ENCODE data around the gene SEMA3F.
A peak's percentile ranks its signal among the peaks of the same experiment; 100 is the strongest.

Gene SEMA3F

DNA sequence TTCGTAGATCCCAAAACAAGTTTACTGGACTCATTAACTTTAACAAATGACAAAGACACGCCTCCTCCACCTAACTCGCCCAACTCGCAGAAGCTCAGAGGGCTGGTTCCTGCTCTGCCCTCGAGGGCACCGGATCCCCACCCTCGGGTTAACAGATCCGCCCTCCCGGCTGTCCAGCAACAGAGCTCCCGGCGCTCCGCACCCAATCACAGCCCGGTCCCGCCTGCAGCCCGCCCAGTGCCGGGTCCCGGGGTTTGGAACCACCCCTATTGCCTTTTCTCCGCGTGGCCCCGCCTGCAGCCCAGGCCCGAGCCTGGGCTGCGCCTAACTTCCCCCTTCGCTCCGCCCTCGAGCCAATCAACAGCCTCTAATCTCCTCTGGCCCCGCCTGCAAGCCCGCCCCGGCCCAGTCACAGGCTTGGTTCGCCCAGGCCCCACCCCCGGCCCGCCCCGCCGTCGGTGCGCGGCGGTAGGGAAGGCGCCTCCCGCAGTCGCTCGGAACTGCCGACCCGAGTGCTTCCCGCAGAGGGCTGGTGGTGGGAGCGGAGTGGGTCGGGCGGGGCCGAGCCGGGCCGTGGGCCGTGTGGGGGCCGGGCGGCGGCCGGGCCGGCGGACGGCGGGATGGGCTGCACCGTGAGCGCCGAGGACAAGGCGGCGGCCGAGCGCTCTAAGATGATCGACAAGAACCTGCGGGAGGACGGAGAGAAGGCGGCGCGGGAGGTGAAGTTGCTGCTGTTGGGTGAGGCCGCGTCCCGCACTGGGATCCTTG, 80.8 kb downstream of the SEMA3F start, which contains the start of gene GNAI2:
GNAI2 (plus strand) TSS at position 489 of the 768 bp plus-strand sequence; CDS start at position 621, 132 bp downstream.
- DNase-seq (ENCODE audit: low spot score) = peak; percentile 97

DNA sequence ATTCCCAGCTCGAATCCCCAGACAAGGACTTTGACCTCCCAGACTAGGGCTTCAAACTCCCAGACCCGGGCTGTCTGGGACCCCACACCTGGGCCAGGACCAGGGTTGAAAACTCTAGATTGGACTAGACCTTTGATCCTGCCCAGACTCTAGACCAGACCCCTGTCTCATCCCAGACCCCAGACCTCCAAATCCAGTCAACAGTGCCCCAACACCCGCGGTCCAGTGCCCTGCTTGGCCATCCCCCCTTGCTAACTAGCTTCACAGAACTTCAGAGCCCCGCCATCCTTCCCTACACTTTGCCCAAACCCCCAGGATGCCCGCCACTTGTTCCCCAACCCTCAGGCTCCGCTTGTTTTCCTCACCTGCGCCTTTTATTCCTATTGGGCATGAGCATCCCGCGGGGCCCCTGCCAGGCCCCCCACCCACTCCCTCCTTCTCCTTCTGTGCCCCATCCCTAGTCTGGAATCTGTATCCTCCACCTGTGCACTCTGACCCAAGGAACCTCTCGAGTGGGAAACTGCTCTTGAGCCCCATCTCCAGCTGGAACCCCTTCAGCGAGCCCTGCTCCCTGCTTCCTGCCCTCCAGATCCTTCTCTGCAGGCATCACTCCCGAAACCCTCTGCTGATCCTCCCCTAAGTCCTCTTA, 81.5 kb downstream of the SEMA3F start:
- DNase-seq (ENCODE audit: low spot score) = no peak

DNA sequence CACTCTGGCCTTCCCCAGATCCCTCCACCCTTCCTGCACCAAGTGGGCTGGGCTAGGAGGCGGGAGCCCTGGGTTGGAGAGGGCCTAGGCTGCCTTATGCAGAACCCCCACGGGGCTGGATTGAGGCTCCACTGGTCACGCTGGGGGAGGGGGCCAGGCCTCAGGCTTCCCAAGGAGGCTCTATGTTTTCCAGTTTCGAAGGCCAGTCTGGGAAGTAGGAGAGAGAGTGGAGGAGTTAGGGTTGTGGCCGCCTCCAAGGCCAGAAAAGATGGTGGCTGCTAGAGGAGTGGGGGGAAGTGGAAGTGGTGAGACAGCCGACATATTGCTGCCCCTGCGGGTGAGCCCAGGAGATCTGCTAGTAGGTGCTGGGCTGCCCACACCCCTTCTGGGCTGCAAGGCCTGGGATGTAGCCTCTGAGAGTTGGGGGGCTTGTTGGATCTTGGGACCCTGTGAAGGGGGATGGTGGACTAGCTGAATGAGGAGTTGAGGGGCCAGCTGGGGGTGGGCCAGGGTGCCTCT, 82.1 kb downstream of the SEMA3F start:
- DNase-seq (ENCODE audit: low spot score) = no peak

DNA sequence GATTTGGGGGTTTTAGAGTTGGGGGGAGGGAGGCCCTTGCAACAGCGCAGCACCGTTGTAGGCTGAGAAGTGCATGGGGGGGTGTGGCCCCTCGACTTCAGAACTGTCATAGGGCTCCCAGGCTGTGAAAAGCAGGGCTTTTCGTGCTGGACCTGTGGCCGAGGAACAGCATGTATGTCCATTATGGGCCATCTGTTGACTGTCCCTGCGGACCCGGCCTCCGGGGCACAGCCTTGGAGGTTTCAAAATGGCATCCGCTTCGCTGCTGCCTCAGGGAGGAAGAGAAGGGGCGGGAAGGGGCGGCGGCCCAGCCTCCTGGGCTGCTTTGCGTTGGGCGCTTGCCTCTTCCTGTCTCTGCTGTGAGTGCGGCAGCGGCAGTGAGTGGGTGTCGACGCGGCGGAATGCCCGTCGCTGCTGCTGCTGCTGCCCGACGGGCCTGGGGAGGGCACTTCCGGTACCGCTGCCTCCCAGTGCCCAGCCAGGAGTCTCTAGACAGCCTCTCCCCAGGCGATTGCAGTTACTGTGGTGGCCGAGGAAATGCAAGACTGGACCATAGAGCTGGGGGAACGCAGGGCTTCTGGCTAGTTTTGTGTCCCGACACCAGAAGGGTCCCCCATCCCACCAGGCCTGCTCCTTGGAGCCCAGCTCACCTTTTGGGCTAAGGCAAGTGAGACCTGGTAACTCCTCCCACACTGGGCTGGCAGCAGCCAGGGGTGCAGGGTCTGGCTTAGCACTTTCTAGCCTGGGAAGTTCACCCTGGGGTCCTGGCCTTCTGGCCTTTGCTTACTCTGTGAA, 82.8 kb downstream of the SEMA3F start:
- DNase-seq (ENCODE audit: low spot score) = peak; percentile 38

DNA sequence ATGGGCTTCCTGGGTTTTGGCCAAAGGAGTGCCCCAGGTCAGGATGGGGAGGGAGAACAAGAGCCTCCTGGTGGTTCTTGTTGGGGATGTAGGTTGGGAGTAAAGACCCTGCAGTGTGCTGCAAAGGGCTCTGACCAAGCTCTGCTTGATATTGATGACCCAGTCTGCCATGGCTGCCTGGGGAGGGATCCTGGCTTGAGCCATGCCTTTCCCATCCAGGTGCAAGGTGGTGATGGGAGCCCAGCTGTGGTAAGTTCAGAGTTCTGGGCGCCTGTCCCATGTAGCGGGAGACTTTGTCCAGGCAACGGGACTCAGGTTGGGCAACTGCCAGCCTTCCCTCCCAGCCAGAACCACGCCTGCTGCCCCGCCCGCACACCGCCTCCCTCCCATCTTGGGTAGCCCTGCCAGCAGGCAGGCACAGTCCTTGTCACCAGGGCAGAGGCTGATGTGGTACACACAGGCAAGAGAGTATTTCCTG, 83.5 kb downstream of the SEMA3F start:
- DNase-seq (ENCODE audit: low spot score) = peak; percentile 85
